NK-92 (cell line): Measurements from ENCODE around the gene NLGN1.

Experiments used
- DNase-seq: peaks from one replicate; lab custom pipeline; 2025; ENCODE audit not compliant: unreplicated experiment; lab: John Stamatoyannopoulos, UW

The NLGN1 gene

GRCh38 chr3:173750591-173750990 lies 353.0 kb downstream of the NLGN1 start:
- no peak for DNase-seq

- no peak for DNase-seq
These were observed 356.0 kb downstream of the NLGN1 start for GRCh38 chr3:173753593-173753992.

- DNase-seq, result no peak
These were observed 357.6 kb downstream of the NLGN1 start for GRCh38 chr3:173755161-173755560.

- DNase-seq, result no peak
These were observed 363.6 kb downstream of the NLGN1 start for GRCh38 chr3:173761161-173761560.

- DNase-seq, result no peak
These were observed 365.0 kb downstream of the NLGN1 start for GRCh38 chr3:173762501-173762900.

- no peak for DNase-seq
These were observed 372.5 kb downstream of the NLGN1 start for GRCh38 chr3:173770011-173770410.

- DNase-seq, result no peak
These were observed 373.4 kb downstream of the NLGN1 start for GRCh38 chr3:173770796-173771573.

GRCh38 chr3:173773800-173774199 lies 376.3 kb downstream of the NLGN1 start:
- no peak for DNase-seq

GRCh38 chr3:173774294-173774693 lies 376.8 kb downstream of the NLGN1 start:
- no peak for DNase-seq

- no peak for DNase-seq
These were observed 380.7 kb downstream of the NLGN1 start for GRCh38 chr3:173778251-173778650.

- DNase-seq, result no peak
These were observed 382.5 kb downstream of the NLGN1 start for GRCh38 chr3:173780067-173780466.

- DNase-seq, result no peak
These were observed 387.5 kb downstream of the NLGN1 start for GRCh38 chr3:173785004-173785403.

- no peak for DNase-seq
These were observed 392.1 kb downstream of the NLGN1 start for GRCh38 chr3:173789530-173790162.

- DNase-seq, result no peak
These were observed 396.4 kb downstream of the NLGN1 start for GRCh38 chr3:173793963-173794362.

- no peak for DNase-seq
These were observed 398.9 kb downstream of the NLGN1 start for GRCh38 chr3:173796405-173796804.

- no peak for DNase-seq
These were observed 399.3 kb downstream of the NLGN1 start for GRCh38 chr3:173796890-173797289.

GRCh38 chr3:173799060-173799816 lies 401.7 kb downstream of the NLGN1 start:
- no peak for DNase-seq

GRCh38 chr3:173800154-173800553 lies 402.6 kb downstream of the NLGN1 start:
- DNase-seq, result no peak

GRCh38 chr3:173814809-173815208 lies 417.3 kb downstream of the NLGN1 start:
- DNase-seq, result no peak

GRCh38 chr3:173819368-173819767 lies 421.8 kb downstream of the NLGN1 start:
- DNase-seq, result no peak

- no peak for DNase-seq
These were observed 426.4 kb downstream of the NLGN1 start for GRCh38 chr3:173823911-173824460.

- no peak for DNase-seq
These were observed 428.2 kb downstream of the NLGN1 start for GRCh38 chr3:173825730-173826129.
